ENCODE measurements around the gene ABCC10. TPM values are rescaled to one million over a fixed set of nuclear protein-coding genes. Genes with fewer than 3 reads are reported as not detected.

ABCC10 gene
- total and polyA plus RNA-seq, 12 donors: 7.1 to 44.3 (median 10.9) TPM

- ATAC-seq (peak in 2 of 8 donors; percentile 21 to 38), DNase-seq (no peak)
- WGBS, 2 donors: 30 to 36% methylated on average over 23 of the region's 23 CpGs
- no peak for TF ChIP-seq CTCF (IDR thresholded peaks at IDR 0.05)
- peaks cover 0 to 13% (median 0%) of the 10 kb centered on the region in 9 donors for H3K36me3 ChIP-seq
- intact Hi-C loops (cut with DNase I): loop anchor here in 3 of 10 donors (2.0 to 5.0 kb wide), 2 partner anchors 58 to 60 kb away; partner anchors contain the start of gene ZNF318 (in 3 of the 3)
- peaks cover 5 to 26% (median 17%) of the 10 kb centered on the region in 9 donors for H3K4me1 ChIP-seq
- H3K27me3 ChIP-seq: no peaks in the 10 kb centered on the region
- peak overlapping the region; percentile 63 to 85 (median 77) for H3K4me3 ChIP-seq
- peaks cover 0 to 7% (median 0%) of the 10 kb centered on the region in 11 donors for H3K9me3 ChIP-seq
- peak overlapping the region; percentile 53 to 93 (median 88) for H3K27ac ChIP-seq
Measured at GRCh38 chr6:43426928-43427405, 374 bp upstream of the ABCC10 start.

GRCh38 chr6:43428112-43428570 is 800 bp downstream of the ABCC10 start:
- intact Hi-C loops (cut with DNase I): loop anchor here in 1 of 10 donors (5.0 kb wide), 1 partner anchor 61 kb away; the partner anchor contains the start of gene ZNF318
- H3K36me3 ChIP-seq: peaks cover 0 to 25% (median 0%) of the 10 kb centered on the region in 9 donors
- H3K27me3 ChIP-seq: no peaks in the 10 kb centered on the region
- DNase-seq (no peak), ATAC-seq (no peak)
- TF ChIP-seq CTCF (IDR thresholded peaks at IDR 0.05): no peak
- peaks cover 5 to 26% (median 17%) of the 10 kb centered on the region in 9 donors for H3K4me1 ChIP-seq
- no peaks in the 10 kb centered on the region for H3K9me3 ChIP-seq
- 17 to 19% methylated on average over 12 of the region's 12 CpGs for WGBS, 2 donors
- peak overlapping the region; percentile 53 to 93 (median 88) for H3K27ac ChIP-seq
- peak overlapping the region; percentile 63 to 85 (median 77) for H3K4me3 ChIP-seq

- TF ChIP-seq CTCF (IDR thresholded peaks at IDR 0.05): no peak
Measured at GRCh38 chr6:43428874-43429273, 1.5 kb downstream of the ABCC10 start.

GRCh38 chr6:43432009-43432945 is 4.9 kb downstream of the ABCC10 start:
- no peak overlapping the region for H3K4me3 ChIP-seq
- H3K9me3 ChIP-seq: no peaks in the 10 kb centered on the region
- intact Hi-C loops (cut with DNase I): no loop called here
- DNase-seq (no peak), ATAC-seq (no peak)
- no peak overlapping the region for H3K27ac ChIP-seq
- H3K4me1 ChIP-seq: peaks cover 5 to 51% (median 38%) of the 10 kb centered on the region in 9 donors
- no peaks in the 10 kb centered on the region for H3K27me3 ChIP-seq
- peaks cover 0 to 59% (median 0%) of the 10 kb centered on the region in 9 donors for H3K36me3 ChIP-seq
- no peak for TF ChIP-seq CTCF (IDR thresholded peaks at IDR 0.05)
- WGBS, 2 donors: 93% methylated on average over 19 of the region's 19 CpGs

More at GRCh38 chr6:43428874-43429273, 1.5 kb downstream of the ABCC10 start:
- no peaks in the 10 kb centered on the region for H3K27me3 ChIP-seq
- H3K4me3 ChIP-seq: peak overlapping the region in 7 of 10 donors; percentile 69 to 85 (median 78)
- H3K4me1 ChIP-seq: peaks cover 5 to 32% (median 17%) of the 10 kb centered on the region in 9 donors
- no peaks in the 10 kb centered on the region for H3K9me3 ChIP-seq
- peaks cover 0 to 32% (median 0%) of the 10 kb centered on the region in 9 donors for H3K36me3 ChIP-seq
- DNase-seq: no peak
- 88 to 91% methylated on average over 3 of the region's 3 CpGs for WGBS, 2 donors
- H3K27ac ChIP-seq: peak overlapping the region in 6 of 10 donors; percentile 86 to 93 (median 90)
- intact Hi-C loops (cut with DNase I): loop anchor here in 1 of 10 donors (5.0 kb wide), 1 partner anchor 62 kb away; the partner anchor contains the start of gene ZNF318
- ATAC-seq: no peak

Measured in heart right ventricle (tissue), 16 donors.